CMK (cell line): ENCODE results near the gene PRDM10.
A peak's percentile ranks its signal among the peaks of the same experiment; 100 is the strongest.
"Not testable (repeated sequence)": the region's sequence is repeated elsewhere in the genome, so short reads cannot be mapped to it uniquely, and the experiment has no call there.

Source experiments
- DNase-seq: peaks from one replicate; pipeline ENCODE4 v3.0.0-alpha.2; 2010; ENCODE audit warnings: low read depth

Gene PRDM10, protein sequence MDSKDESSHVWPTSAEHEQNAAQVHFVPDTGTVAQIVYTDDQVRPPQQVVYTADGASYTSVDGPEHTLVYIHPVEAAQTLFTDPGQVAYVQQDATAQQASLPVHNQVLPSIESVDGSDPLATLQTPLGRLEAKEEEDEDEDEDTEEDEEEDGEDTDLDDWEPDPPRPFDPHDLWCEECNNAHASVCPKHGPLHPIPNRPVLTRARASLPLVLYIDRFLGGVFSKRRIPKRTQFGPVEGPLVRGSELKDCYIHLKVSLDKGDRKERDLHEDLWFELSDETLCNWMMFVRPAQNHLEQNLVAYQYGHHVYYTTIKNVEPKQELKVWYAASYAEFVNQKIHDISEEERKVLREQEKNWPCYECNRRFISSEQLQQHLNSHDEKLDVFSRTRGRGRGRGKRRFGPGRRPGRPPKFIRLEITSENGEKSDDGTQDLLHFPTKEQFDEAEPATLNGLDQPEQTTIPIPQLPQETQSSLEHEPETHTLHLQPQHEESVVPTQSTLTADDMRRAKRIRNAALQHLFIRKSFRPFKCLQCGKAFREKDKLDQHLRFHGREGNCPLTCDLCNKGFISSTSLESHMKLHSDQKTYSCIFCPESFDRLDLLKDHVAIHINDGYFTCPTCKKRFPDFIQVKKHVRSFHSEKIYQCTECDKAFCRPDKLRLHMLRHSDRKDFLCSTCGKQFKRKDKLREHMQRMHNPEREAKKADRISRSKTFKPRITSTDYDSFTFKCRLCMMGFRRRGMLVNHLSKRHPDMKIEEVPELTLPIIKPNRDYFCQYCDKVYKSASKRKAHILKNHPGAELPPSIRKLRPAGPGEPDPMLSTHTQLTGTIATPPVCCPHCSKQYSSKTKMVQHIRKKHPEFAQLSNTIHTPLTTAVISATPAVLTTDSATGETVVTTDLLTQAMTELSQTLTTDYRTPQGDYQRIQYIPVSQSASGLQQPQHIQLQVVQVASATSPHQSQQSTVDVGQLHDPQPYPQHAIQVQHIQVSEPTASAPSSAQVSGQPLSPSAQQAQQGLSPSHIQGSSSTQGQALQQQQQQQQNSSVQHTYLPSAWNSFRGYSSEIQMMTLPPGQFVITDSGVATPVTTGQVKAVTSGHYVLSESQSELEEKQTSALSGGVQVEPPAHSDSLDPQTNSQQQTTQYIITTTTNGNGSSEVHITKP

DNA sequence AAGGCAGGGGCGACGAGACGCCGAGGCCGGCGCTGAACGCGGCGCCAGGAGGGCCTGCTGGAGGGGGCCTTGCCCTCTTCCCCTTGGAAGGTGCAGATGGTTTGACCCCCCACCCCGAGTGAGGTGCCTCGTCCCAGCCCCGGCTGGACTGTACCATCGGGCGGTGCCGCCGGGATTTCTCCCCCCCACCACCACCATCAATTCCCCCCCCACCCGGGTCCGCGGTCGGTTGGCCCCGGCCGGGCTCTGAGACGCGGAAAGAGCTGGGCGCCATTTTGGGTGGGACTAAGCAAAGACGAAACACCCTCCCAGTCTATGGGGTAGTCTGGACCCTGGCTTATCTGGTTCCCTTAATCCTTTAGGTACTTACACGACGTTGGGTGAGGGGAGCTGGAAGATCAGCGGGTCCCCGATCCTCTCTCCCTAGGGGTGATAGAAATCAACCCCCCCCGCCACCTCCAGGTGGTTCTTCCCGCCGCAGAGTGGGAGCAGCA, at the start of gene PRDM10:
PRDM10 (minus strand) TSS at position 484 of the 494 bp plus-strand sequence. CDS start 41,871 bp downstream, outside the sequence.
- DNase-seq: peak; percentile 95

DNA sequence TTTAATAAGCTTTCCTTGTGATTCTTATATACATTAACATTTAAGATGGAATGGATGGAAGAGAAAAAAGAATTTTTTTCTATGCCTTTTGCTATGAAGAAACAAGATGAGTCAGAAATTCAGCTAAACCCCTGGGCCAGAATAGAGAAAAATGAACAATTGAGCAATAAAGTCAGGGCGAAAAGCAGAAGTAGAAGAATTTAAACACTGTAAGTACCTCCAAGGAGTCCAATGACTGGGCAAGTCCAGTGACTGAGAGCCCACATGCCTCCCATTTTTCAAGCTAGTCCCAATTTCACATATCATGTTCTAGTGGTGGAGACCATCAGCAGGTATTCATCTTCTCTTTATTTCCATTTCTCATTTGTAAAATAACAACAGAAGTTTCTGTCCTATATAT, 48.4 kb upstream of the PRDM10 start:
- DNase-seq: no peak

DNA sequence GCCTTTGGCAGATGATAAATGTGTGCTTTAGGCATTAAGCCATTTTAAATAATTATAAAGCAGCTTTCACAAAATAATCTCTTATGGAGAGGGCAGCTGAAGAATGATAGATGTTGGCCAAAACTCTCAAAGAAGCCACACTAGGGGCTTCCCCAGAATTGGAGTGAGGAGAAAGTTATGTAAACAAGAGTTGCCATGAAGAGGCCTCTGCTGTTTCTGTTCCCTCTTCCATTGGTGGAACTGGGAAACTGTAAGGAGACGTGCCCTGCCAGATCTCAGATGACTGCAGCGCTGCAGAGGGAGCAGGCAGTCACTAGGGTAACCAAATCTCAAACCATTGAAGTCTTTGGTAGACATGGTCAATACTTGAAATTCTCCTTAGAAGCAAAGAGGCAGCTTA, 47.6 kb upstream of the PRDM10 start:
- DNase-seq: no peak

DNA sequence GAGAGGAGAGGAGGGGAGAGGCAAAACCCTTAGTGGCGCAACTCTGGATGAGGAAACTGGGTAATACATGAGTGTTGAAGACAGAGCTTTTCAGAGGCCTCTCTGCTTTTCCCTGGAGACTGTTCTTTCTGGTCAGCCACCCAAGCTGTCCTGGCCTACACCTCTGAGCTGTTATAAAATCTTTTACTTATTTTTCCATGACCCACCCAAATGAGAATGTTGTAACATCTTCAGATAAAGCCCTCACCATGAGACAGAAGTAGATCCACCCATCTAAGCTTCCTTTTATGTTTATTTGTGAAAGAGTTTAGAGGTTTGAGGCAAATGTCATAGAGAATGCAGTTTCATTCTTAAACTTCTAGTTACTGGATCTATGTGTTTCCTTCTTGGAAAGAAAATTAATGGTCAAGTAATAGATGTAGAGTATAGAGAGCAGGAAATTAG, 46.7 kb upstream of the PRDM10 start:
- no peak for DNase-seq

DNA sequence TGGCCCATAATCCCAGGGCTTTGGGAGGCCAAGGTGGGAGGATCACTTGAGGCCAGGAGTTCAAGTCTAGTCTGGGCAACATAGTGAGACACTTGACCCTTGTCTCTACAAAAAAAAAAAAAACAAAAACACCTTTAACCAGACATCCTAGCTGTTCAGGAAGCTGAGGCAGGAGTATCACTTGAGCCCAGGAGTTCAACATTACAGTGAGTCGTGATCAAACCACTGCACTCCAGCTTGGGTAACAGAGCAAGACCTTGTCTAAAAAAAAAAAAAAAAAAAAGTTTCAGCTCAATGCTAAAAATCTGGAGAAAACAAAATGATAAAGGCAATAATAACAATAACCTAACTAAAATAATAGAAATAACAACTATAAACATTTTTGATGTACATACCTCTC, 44.5 kb upstream of the PRDM10 start:
- no peak for DNase-seq

DNA sequence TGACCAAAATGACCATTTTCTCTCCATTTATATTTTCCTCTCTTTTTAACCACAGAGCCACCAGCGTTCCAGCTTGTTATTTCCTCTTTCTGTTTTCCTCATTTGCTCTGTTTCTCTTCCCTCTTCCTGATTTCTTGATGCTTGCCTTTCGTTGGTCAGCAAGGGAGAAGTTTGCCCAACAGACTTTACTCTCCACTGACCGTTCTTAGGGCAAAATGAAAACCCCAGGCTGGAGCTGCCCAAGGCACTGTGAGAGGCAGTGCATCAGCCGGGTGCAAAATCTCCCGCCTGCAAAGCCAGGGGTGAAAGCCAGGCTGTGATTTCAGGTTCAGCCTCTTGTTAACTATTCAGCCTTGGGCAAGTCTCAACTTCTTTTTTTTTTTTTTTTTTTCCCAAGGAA, 40.9 kb upstream of the PRDM10 start:
- DNase-seq: no peak

DNA sequence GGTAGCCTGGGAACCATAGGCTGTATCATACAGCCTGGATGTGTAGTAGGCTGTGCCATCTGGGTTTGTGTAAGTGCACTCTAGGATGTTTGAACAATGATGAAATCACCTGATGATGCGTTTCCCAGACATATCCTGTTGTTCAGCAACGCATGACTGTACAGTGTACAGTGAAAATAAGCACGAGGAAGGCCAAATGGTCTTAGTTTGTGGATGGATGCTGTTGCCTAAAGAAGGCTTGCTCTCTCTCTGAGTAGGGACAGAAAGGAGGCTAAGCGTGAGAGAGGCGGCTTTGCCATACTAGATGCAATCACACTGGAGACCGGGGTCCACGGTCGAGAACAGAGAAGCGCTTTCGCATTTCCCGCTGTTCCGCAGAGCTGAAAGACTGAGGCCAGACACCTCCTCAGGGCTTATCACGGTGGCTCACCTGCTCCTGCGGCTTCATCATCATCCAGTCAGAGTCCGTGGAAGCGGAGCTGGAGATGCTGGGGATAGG, 39.5 kb upstream of the PRDM10 start:
- no peak for DNase-seq

DNA sequence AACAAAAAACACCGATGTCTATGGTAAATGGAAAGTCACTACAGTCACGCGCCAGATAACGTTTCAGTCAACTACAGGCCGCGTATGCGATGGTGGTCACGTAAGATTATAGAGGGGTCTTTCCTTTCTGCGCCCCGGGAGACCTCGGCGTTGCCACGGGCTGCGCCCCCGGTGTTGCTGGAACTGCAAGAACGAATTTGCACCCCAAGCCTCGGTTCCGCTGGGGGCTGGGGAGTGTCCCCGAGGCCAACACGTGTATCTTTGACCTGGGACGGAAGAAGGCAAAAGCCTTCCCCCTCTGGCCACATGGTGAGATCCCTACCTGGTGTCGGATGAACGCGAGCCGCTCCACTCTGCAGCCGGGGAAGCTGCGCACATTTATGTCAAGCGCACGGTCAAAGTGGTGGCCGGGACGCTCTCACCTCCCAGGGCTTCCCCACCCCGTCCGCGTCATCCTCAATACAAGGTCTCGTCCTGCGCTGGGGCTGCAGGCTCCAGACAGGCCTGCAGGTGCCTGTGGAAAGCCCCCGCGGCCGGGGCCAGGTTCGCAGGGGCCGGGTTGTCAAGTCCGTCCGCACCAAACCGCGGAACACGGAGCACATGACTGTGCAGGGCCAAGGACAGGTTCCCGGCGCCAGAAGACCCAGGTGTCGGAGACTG, 37.8 kb upstream of the PRDM10 start:
- no peak for DNase-seq

DNA sequence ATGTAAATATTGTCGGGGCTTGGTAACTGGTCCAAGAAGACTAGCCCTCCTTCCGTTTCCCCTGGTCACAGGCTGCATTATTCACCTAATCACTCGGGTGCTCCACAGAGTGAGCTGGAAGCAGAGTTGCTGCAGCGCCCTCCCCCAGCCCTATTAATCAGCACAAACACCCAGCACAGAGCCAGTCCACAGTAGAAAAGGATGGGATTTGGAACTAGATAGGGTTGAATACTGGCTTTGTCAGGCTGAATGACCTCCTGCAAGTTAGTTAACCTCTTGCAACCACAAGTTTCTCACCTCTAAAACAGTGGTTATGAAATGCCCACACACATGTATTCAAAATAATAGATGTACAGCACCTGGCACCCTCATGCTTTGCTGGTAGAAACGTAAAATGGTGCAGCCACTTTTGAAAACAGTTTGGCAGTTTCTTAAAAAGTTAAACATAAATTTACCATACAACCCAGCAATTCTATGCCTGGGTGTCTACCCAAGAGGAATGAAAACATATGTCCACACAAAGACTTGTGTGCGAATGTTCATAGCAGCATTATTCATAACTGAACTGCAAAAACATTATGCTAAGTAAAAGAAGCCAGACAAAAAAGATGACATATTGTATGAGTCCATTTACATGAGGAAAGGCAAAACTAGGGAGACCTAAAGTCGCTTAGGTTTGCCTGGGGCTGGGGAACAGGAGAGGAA, 35.4 kb upstream of the PRDM10 start:
- DNase-seq: no peak

DNA sequence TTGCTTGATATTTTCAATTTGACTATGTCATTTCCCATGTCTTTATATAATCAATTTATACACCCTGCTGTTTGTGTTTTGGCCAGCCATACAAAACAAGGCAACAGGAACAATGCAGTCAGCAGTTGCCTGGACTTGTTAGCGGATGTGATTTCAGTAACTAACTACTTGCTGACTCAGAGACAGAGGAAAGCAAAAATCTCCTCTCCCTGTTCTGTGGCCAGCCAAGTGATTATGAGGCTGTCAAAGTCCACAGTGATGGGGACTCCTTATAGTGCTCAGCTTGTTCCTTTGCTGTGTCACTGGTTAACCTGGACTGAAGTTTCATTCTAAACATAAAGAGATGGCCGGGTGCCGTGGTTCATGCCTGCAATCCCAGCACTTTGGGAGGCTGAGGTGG, 34.4 kb upstream of the PRDM10 start:
- DNase-seq: no peak

DNA sequence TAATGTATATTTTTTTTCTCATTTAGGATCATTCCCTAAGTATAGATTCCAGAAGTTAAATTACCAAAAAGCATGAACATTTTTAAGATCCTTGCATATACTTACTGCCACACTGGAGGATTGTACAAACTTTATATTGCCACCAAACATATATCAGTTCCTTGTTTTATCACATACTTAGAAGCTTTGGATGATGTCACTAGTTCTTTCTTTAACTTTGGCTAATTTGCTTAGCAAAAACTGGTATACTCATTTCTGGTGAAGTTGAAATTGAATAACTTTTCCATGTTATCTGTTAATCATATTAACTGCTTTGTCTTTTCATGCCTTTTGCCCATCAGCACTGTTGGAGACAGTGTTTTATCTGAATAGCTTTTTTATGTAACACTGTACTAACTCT, 31.6 kb upstream of the PRDM10 start:
- no peak for DNase-seq

DNA sequence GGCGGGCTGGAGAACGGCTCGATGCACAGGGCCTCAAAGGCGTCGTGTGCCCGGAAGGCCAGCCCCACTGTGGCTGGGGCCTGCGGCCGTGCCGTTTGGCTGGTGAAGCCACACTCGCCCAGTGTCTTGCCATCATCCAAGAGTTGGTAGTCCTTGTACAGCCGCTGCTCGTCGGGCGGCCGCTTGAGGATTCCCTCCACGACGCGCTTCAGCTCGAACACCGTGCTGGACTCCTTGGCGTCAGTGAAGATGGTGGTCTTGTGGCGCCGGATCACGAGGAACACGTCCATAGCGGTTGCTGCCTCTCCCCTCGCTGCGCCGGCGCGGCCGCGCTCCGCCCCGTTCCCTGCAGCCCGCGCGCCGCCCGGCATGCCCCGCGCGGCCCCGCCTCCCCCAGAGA, 30.3 kb upstream of the PRDM10 start:
- no peak for DNase-seq

DNA sequence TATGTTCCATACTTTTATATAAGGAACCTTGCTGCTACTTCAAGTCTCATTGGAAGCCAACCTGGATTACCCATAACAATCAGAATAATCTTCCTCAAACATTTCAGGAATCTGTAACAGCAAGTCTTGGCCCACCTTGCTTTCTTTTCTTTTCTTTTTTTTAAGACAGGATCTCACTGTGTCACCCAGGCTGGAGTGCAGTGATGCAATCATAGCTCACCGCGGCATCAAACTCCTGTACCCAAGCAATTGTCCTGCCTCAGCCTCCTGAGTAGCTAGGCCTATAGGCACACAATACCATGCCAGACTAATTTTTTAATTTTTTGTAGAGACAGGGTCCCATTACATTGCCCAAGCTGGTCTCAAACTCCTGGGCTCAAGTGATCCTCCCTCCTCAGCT, 29.3 kb upstream of the PRDM10 start:
- no peak for DNase-seq

DNA sequence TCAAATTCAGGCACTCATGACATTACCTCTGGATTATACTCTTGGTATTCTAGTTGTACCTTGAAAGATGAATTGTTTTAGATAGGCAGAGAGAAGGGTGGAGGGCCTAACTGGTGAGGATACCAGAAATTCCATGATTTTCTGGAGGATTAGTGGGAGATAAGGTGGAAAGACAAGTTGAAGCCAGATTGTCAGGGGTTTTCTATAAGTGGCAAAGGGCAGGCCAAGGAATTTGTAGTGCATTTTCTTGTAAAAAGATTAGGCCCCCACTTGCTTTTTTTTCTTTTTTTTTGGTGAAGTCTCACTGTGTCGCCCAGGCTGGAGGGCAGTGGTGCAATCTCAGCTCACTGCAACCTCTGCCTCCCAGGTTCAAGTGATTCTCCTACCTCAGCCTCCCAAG, 28.4 kb upstream of the PRDM10 start:
- no peak for DNase-seq

DNA sequence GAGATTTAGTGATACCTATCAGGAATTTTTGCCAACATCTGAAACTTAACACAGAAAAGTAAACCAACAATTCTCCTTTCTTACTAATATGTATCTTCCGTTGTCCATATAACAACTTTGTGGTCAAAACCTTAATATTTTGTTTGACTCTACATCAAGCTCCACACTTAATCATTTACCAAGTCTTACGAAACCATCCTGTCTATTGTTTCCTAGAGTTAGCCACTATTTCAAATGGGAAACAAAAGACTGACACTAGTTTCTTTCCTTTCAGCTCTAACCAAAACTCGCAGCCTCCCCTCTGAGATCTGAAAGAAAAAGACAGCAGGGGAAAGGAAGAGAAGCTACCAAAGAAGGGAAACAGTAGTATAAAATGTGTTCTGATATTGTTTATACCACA, 26.5 kb upstream of the PRDM10 start:
- DNase-seq: no peak

DNA sequence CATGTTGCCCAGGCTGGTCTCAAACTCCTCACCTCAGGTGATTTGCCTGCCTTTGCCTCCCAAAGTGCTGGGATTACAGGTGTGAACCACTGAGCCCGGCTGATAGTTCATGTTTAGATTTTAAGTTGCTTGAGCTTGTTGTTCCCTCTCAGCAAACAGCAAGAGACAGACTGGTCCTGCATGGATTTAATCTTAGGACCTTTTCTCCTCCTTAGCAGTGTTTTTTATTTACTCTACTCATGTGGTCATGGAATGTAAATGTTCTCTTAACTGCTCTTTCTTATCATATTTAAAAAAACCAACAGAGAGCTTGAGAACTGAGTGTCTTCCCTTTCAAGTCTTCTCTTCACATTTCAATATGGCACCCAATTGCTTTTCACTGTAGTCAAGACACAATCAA, 22.7 kb upstream of the PRDM10 start:
- no peak for DNase-seq

DNA sequence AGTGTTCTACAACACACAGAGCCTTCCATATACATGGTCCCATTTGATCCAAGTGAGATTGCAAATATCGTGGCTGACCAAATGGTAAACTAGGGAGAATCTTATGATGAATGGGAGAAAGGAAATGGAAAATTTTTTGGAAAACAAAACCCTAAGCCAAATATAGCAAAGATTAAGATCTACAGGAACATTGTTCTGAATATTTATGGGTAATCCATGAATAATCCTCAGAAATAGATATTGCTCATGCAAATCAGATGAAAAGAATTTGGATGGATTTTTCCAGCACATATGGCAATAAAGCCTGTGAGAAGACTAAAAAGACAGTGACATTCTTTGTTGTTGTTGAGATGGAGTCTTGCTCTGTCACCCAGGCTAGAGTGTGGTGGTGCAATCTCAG, 21.7 kb upstream of the PRDM10 start:
- DNase-seq: no peak

DNA sequence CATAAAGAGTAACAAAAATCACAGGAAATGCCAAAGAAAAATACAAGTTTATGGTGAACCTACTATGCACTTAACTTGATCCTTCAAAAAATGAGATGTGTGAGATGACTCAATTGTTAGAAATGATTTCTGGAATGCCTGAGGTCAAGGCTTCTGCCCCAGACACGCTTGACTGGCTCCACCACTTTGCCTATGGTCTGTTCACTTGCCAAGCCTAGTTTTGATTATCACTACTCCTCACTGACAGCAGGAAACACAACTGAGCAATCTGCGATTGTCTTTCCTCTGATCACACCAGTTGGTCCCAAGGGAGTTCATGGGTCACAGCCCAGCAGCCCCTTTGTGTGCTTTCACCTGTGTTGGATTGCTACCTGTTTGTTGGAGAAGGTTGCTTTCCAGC, 20.6 kb upstream of the PRDM10 start:
- no peak for DNase-seq

DNA sequence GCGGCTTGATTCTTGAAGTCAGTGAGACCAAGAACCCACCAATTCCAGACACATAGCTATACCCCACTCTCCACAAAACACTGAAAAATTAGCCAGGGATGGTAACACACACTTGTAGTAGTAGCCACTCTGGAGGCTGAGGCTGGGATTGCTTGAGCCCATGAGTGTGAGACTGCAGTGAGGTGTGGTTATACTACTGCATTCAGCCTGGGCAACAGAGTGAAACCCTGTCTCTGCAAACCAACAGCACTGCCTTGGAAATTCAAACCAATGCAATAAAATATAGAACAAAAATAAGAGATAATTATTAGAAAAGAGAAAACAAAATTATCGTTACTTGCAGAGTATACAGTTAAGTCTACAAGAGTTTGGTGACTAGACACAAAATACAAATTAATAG, 20.2 kb upstream of the PRDM10 start:
- no peak for DNase-seq

DNA sequence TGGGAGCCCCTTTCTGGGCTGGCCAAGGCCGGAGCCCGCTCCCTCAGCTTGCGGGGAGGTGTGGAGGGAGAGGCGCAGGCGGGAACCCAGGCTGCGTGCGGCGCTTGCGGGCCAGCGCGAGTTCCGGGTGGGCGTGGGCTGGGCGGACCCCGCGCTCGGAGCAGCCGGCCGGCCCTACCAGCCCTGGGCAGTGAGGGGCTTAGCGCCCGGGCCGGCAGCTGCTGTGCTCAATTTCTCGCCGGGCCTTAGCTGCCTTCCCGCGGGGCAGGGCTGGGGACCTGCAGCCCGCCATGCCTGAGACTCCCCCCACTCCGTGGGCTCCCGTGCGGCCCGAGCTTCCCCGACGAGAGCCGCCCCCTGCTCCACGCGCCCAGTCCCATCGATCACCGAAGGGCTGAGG, 19.0 kb upstream of the PRDM10 start:
- not testable (repeated sequence) for DNase-seq

DNA sequence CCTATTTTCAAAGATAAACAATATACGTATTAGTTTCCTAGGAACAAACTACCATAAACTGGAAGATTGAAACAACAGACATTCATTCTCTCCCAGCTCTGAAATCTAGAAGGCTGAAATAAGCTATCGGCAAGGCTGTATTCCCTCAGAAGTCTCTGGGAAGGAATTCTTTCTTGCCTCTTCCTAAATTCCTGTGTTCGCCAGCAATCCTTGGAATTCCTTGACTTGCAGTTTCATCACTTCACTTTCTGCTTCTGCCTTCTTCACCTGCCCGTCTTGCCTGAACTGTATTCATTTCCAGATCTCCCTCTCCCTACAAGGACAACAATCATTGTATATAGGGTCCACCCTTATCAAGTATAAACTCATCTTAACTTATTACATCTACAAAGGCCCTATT, 17.7 kb upstream of the PRDM10 start:
- DNase-seq: no peak
